D341Med (cell line): ENCODE results near the gene GATAD2B.

Experiments
- DNase-seq: peaks from one replicate; pipeline ENCODE4 v3.0.0; 2012; ENCODE audit warnings: low spot score

The GATAD2B gene

GRCh38 chr1:153951183-153951582 is 28.4 kb upstream of the GATAD2B start:
- DNase-seq, result no peak

DNA sequence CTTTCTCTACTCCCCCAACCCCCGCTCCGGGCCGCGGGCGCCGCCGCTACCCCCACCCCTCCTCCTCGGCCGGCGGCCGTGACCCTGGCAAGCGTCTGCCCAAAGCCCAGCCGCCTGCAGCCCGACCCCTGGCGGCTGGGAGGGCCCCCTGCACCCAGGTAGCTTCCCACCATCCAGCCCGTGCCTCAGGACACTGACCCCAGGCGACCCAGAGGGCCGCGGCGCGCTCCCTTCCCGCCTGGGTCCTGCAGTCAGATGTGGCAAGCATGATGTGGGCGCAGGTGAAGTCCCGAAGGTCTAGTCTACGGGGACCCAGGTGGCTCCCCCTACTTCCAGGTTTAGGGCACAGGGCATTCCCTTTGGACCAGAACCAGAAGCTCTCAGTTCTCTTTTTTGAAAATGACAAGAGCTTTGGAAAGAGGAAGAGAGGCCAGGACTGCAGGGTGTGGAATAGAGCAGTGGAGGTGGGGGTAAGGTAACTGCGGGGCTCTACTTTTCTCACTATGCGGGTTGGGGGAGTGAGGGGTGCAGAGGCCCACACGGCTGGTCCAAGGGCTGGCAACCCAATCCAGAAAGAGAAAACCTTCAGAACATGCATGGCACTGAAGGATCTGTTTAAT is 24.0 kb upstream of the GATAD2B start, which contains the start of gene DENND4B:
TSS of gene DENND4B (minus strand) at position 97 of the 620 bp plus-strand sequence. CDS start 2,344 bp downstream, outside the sequence.
- DNase-seq, result peak; percentile 99

DNA sequence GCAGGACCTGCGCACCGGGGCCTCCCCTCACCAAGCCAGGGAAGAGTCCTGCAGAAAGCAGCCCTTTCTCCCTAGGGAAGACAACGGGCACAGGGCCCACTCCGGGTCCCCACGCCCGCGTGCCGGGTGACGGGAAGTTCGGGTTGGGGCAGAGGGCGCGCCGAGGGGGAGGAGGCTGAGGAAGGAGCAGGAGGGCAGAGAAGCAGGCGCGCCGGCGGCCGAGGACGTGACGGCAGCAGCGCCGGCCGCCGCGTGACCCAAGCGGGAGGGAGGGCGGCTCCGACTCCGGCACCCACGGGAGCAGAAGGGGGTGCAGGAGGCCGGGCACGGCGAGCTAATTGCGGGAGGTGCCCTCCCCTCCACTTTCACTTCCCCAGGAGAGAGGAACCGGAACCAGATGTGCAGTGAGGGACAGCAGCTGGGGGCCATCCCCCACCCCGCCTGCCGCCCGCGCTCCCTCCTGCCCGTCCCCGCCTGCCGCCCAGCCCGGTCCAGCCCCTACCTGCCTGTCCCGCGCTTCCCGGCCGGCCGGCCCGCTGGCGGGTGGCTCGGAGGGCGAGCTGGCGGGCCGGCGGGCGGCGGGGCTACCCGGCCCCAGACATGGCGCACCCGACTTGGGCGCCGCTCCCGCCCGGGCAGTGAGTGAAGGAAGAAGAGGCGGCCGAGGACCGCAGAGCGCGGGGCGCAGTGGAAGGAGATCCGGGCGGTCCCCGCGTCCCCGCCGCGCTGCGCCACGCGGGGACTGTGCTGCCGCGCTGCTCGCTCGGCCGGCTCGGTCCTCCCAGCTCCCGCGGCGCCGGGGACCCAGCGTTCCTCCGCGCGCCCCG is 23.2 kb upstream of the GATAD2B start:
- peak; percentile 88 for DNase-seq

DNA sequence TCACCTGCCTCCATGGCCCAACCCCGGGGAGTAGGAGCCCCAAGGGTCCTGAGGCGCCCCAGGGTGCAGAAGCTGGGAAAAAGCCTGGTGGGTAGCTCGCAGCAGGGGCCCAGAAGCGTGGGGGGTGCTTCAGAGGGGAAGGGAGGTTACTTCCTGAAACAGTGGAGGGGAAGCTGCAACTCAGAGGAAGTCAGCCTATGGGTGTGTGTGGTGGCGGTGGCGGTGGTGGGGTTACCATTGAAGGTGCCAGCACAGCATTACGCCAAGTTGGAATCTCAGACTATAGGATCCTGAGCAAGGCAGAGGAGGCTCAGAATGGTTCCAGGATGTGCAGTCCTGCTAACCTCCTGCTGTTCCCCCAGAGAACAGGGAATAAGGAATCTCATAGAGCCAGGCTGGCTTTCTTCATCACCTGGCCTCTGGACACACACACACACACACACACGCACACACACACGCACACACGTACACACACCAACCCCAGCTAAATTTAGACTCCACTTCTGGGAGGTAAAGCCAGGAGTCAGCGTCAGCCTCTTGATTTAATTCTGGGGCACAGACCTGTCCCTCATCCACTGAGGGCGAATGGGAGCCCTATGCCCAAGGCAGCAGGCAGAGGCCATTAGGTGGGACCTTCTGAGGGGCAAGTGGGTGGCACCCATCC is 22.5 kb upstream of the GATAD2B start:
- DNase-seq, result no peak

DNA sequence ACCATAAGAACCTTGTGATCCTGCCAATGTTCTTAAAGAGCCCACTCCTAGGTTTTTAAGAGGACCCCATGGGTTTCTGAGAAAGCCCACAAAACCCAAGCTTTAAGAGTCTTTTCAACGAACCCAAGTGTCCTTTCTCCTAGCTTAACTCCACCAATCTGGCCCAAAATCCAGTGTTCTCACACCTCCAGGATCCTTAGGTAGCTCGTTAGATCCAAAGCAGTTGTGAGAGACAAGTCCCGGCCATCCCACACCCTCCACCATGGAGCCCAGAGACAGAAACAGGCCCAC is 22.0 kb upstream of the GATAD2B start:
- no peak for DNase-seq

GRCh38 chr1:153944005-153944826 is 21.4 kb upstream of the GATAD2B start:
- DNase-seq, result no peak

GRCh38 chr1:153942766-153943549 is 20.2 kb upstream of the GATAD2B start:
- DNase-seq, result no peak

DNA sequence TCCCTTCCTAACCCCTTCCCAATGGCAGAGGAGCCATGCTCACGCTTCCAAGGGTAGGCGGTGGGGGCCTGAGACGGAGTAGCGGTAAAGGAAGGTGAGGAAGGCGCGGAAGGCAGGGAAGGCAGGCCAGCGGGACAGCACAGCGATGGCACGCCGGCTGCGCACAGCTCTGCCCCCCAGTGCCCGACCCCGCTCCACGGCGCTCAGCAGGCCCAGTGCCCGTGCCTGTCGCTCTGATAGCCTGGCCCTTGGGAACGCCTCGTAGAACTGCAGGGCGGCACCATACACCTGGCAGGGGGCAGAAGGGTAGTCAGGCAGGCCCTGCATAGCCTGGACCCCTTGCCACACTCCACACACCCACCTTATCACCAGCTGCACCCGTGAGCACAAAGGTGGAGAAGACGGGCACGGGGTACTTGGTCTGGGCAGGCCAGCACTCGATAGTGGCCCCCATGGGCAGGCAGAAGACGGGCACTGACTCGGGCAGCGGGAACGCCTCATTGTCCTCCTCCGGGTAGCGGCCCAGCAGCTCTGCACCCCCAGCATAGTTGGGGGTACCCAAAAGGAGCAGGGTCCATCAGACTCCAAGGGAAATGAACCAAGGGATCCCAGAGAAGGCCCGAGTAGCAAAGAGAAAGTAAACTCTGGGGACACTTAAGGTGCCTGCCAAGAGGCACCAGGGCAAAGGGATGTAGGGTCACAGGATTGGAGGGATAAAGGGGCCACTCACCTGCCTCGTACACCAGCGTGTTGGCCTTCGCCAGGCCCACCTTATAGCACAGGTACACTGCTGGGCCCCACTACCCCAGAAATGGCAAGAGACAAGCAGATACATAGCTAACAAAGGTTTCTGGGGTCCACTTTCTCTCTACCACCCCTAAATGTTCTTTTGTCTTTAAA is 19.3 kb upstream of the GATAD2B start:
- no peak for DNase-seq

DNA sequence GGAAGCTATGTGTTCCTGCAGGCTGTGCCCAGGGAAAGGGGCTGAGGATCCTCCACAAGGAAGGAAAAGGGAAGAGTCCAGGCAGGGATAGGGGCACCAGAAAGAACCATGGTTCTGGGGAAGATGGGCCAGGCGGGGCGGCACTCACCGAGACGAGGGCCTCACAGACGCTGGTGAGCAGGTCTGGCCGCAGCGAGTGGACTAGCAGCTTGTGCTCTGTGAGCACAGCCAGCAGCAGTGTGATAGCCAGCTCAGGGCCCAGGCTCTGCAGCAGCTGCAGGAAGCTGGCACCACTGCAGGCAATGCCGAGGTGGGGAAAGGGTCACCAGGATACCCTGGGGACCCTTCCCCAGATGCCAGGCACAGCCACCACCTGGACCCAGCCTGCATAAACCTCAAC is 18.0 kb upstream of the GATAD2B start:
- no peak for DNase-seq

DNA sequence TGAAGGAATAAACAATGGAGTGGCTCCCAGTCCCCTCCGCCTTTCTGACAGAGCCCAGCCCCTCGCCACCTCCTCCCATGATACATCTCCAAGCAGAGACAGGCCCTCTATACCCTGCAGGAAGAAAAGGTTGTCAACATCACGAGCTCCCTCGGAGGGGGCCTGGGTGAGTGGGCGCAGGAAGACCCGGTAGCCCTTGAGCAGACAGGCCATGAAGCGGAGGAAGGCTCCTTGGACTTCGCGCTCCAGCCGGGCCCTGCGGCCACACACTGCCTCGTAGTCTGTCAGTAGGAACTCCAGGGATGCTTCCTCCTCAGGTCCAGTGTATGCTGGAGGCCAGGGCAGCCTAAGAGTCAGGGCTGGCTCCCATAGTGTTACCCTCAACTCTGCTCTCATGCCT is 16.7 kb upstream of the GATAD2B start:
- no peak for DNase-seq

GRCh38 chr1:153938996-153939395 is 16.2 kb upstream of the GATAD2B start:
- no peak for DNase-seq

DNA sequence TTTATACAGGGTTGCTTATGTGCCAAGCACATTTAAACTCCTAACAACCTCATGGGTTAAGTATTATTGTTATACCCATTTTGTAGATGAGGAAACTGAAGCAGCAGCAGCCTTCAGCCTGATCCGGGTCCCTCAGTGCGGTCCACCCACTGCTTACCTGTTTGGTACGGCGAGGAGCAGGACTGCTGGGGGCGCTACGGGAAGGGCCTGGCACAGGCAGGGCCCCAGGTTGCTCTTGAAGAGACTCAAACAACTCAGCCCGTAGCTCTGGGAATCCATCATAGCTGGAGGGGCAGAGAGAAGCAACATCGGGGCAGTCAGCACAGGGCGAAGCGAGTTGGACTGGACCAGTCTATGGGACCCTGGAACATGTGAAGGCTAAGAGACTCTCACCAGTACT is 14.6 kb upstream of the GATAD2B start:
- no peak for DNase-seq

- no peak for DNase-seq
Measured at GRCh38 chr1:153936011-153936802, 13.4 kb upstream of the GATAD2B start.

DNA sequence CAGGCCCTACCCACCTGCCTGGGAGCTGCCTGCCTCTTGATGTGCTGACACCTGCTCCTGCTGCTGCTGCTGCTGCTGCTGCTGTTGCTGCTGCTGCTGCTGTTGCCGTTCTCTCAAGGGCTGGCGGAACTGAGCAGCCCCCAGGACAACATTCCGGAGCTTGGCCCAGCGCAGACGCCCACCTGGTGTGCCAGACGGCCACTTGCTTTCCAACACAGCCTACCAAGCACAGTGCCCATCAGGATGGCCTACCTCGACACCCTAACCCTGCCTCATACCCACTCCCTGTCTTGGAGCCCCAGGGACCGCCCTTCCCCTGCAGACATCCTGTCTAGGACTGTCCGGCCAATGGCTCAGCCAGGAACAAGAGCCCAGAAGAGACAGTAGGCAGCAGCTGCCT is 12.0 kb upstream of the GATAD2B start:
- DNase-seq, result peak; percentile 24

- peak; percentile 30 for DNase-seq
Measured at GRCh38 chr1:153933955-153934354, 11.2 kb upstream of the GATAD2B start.

DNA sequence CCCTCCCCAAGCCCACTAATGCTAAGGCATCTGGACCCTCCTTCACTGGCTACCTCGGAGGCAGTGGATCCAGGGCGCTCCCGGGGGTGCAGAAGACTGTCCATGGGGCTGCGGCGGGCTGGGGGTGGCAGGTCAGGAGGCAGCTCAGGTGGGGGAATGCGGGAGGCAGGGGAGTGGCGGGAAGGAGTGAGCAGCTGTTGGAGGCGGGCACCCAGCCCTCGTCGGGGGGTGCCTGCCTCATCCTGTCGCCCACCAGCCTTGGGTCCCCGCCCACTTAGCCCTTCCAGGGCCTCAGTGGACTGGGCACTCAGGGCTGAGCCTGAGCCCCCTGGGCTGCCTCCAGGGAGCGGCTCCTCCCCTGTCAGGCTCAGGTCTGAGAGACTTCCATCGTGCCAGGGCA is 10.7 kb upstream of the GATAD2B start:
- peak; percentile 34 for DNase-seq

GRCh38 chr1:153932156-153933131 is 9.7 kb upstream of the GATAD2B start:
- DNase-seq, result peak; percentile 21
